GM23338 (cell line): ENCODE measurements around the gene R3HDML. TPM values are rescaled to one million over a fixed set of nuclear protein-coding genes. Genes with fewer than 3 reads are reported as not detected.

Experiments used
- ATAC-seq: fragments of 200-7000 bp; cut with Tn5 transposase; 3 replicates; pipeline ENCODE4 v1.9.1; 2020
- DNase-seq: peaks from one replicate; pipeline ENCODE4 v3.0.0-alpha.2; 2015; ENCODE audit warnings: low spot score
- H2AFZ ChIP-seq: fragments of 200-600 bp; sonication (generic); 2 replicates; pipeline ENCODE4 v1.8.0; 2016; ENCODE audit warnings: antibody characterized with exemption, mild to moderate bottlenecking, moderate library complexity
- H3F3A ChIP-seq: fragments of 200-600 bp; sonication (generic); replicated peaks from 2 replicates; pipeline ENCODE4 v1.8.0; 2017; ENCODE audit warnings: antibody characterized with exemption, mixed run types, low read depth
- H3K27ac ChIP-seq: fragments of 200-600 bp; sonication (generic); 2 replicates; pipeline ENCODE4 v1.6.1; 2016; ENCODE audit warnings: low read depth
- H3K27me3 ChIP-seq: fragments of 200-600 bp; sonication (generic); 2 replicates; pipeline ENCODE4 v1.8.0; 2016; ENCODE audit warnings: mild to moderate bottlenecking, mixed run types, moderate library complexity; ENCODE audit not compliant: insufficient read depth
- H3K36me3 ChIP-seq: fragments of 200-600 bp; sonication (generic); 2 replicates; pipeline ENCODE4 v1.8.0; 2016; ENCODE audit warnings: mild to moderate bottlenecking; ENCODE audit not compliant: insufficient read depth
- H3K4me1 ChIP-seq: fragments of 200-600 bp; sonication (generic); 2 replicates; pipeline ENCODE4 v1.8.0; 2016; ENCODE audit warnings: mild to moderate bottlenecking, moderate library complexity; ENCODE audit not compliant: insufficient read depth
- H3K4me2 ChIP-seq: fragments of 200-600 bp; sonication (generic); 2 replicates; pipeline ENCODE4 v1.7.1; 2017; ENCODE audit warnings: mixed run types
- H3K4me3 ChIP-seq: fragments of 200-600 bp; sonication (generic); 2 replicates; pipeline ENCODE4 v1.6.1; 2016; ENCODE audit warnings: mixed run types
- H3K79me2 ChIP-seq: fragments of 200-600 bp; sonication (generic); replicated peaks from 2 replicates; pipeline ENCODE4 v1.8.0; 2017; ENCODE audit warnings: mild to moderate bottlenecking; ENCODE audit not compliant: insufficient read depth
- H3K9me2 ChIP-seq: fragments of 200-600 bp; sonication (generic); 2 replicates; pipeline ENCODE4 v1.8.0; 2017; ENCODE audit not compliant: insufficient read depth
- H4K20me1 ChIP-seq: fragments of 200-600 bp; sonication (generic); replicated peaks from 2 replicates; pipeline ENCODE4 v1.8.0; 2017; ENCODE audit warnings: mild to moderate bottlenecking; ENCODE audit not compliant: insufficient read depth
- H3K27ac Mint-ChIP-seq: 2 replicates; pipeline ENCODE4 v1.8.0; 2020; ENCODE audit warnings: inconsistent platforms, mild to moderate bottlenecking, moderate library complexity, mixed read lengths
- H3K27me3 Mint-ChIP-seq: 3 replicates; pipeline ENCODE4 v1.8.0; 2022; ENCODE audit warnings: low read depth, mild to moderate bottlenecking, moderate library complexity, mixed read lengths, inconsistent platforms; ENCODE audit not compliant: insufficient read depth, poor library complexity
- H3K36me3 Mint-ChIP-seq: 3 replicates; pipeline ENCODE4 v1.8.0; 2021; ENCODE audit warnings: low read depth, mild to moderate bottlenecking, inconsistent platforms, moderate library complexity, mixed read lengths
- H3K4me1 Mint-ChIP-seq: 3 replicates; pipeline ENCODE4 v1.8.0; 2020; ENCODE audit warnings: mild to moderate bottlenecking, inconsistent platforms, mixed read lengths
- H3K4me3 Mint-ChIP-seq: 3 replicates; pipeline ENCODE4 v1.8.0; 2021; ENCODE audit warnings: moderate library complexity, mild to moderate bottlenecking, inconsistent platforms, mixed read lengths
- H3K9me3 Mint-ChIP-seq: 3 replicates; pipeline ENCODE4 v1.8.0; 2020; ENCODE audit warnings: moderate library complexity, mild to moderate bottlenecking, inconsistent platforms, mixed read lengths
- CREB1 ChIP-seq: fragments of 250-450 bp; sonication (Bioruptor Pico); IDR thresholded peaks from 2 replicates; pipeline ENCODE4 v1.5.0; 2020; ENCODE audit warnings: low read depth, mild to moderate bottlenecking, moderate library complexity
- CTCF ChIP-seq, 2 experiments: fragments of 200-600 bp in 1 of 2; sonication (generic) in 1 of 2; conservative IDR thresholded peaks; 2 replicates each; pipeline versions ENCODE4 v1.5.1 to v1.6.1; 2016 to 2017; ENCODE audit warnings: antibody characterized with exemption in 2 of 2, low read depth in 2 of 2, mild to moderate bottlenecking in 2 of 2, moderate library complexity in 1 of 2
- EZH2 ChIP-seq: fragments of 200-600 bp; sonication (generic); IDR thresholded peaks from one replicate; pipeline ENCODE4 v1.8.0; 2017; ENCODE audit warnings: antibody characterized with exemption, mild to moderate bottlenecking, low read depth; ENCODE audit not compliant: unreplicated experiment
- EZH2phosphoT487 ChIP-seq: fragments of 200-600 bp; sonication (generic); IDR thresholded peaks from one replicate; pipeline ENCODE4 v1.8.1; 2018; ENCODE audit warnings: antibody characterized with exemption; ENCODE audit not compliant: unreplicated experiment
- NANOG ChIP-seq: IDR thresholded peaks from 2 replicates; pipeline ENCODE4 v1.6.1; 2016; ENCODE audit warnings: antibody characterized with exemption, borderline replicate concordance
- POLR2AphosphoS5 ChIP-seq: IDR thresholded peaks from 2 replicates; pipeline ENCODE4 v1.6.1; 2016; ENCODE audit warnings: antibody characterized with exemption, low read depth
- REST ChIP-seq: IDR thresholded peaks from one replicate; pipeline ENCODE4 v1.6.1; 2018; ENCODE audit warnings: antibody characterized with exemption; ENCODE audit not compliant: unreplicated experiment
- ZNF331 ChIP-seq: fragments of 250-450 bp; sonication (Bioruptor Pico); IDR thresholded peaks from 2 replicates; pipeline ENCODE4 v1.5.0; 2020; ENCODE audit warnings: low read depth, mild to moderate bottlenecking, moderate library complexity
- polyA plus RNA-seq: library from polyadenylated mRNA; unstranded; fragments of >200 nt; fragmentation: Nextera tagmentation; extraction: Ambion mirVana; gene quantifications from 2 replicates; pipeline ENCODE4 v1.2.1, GENCODE V29; 2016
- total RNA-seq: library from RNA; depleted of rRNA; stranded (reverse); fragments of >200 nt; shearing (Covaris generic); gene quantifications from 2 replicates; pipeline ENCODE4 v1.2.3, GENCODE V29; 2014

The R3HDML gene
- total and polyA plus RNA-seq, 2 experiments from 2014 or later = not detected

GRCh38 chr20:44348168-44348659 is 11.4 kb downstream of the R3HDML start (continued):
- TF ChIP-seq REST (no peak), POLR2AphosphoS5 (no peak), CTCF (conservative IDR thresholded peaks at IDR 0.05; ENCODE audit: low read depth in 2 of 2) (no peak), CREB1 (CRISPR knock-in tag) (no peak)

- Histone ChIP-seq H3K27ac (no peak overlapping the region), H3K27me3 (no peaks in the 10 kb centered on the region), H2AFZ (no peak overlapping the region), H3K4me3 (no peak overlapping the region), H3K79me2 (no peaks in the 10 kb centered on the region), H3F3A (no peaks in the 10 kb centered on the region), H3K9me2 (no peaks in the 10 kb centered on the region), H3K4me1 (no peaks in the 10 kb centered on the region), H3K36me3 (no peaks in the 10 kb centered on the region), H4K20me1 (no peaks in the 10 kb centered on the region), H3K4me2 (no peak overlapping the region)
- H3K36me3 Mint-ChIP-seq = no peaks in the 10 kb centered on the region
- no peak overlapping the region for H3K27ac Mint-ChIP-seq
- no peak overlapping the region for H3K4me3 Mint-ChIP-seq
- no peaks in the 10 kb centered on the region for H3K4me1 Mint-ChIP-seq
- ATAC-seq (no peak), DNase-seq (no peak)
- TF ChIP-seq ZNF331 (CRISPR knock-in tag) (no peak), EZH2 (no peak), EZH2phosphoT487 (no peak), CREB1 (CRISPR knock-in tag) (no peak), CTCF (conservative IDR thresholded peaks at IDR 0.05; ENCODE audit: low read depth in 2 of 2) (no peak), NANOG (no peak)
- no peaks in the 10 kb centered on the region for H3K9me3 Mint-ChIP-seq
- H3K27me3 Mint-ChIP-seq = no peaks in the 10 kb centered on the region
These were observed 12.5 kb downstream of the R3HDML start for GRCh38 chr20:44349349-44349748.
